A549 (cell line): ENCODE data around the gene MYO7A. TPM values are rescaled to one million over a fixed set of nuclear protein-coding genes. Genes with fewer than 3 reads are reported as not detected.
A peak's percentile ranks its signal among the peaks of the same experiment; 100 is the strongest.

Experiments used
- ATAC-seq, 2 experiments: fragments of 200-7000 bp in 1 of 2; fragments of >200 bp in 1 of 2; cut with Nextera tagmentation in 1 of 2; cut with Tn5 transposase in 1 of 2; 3 replicates each; pipeline versions ENCODE4 v1.8.0 to v1.9.1; 2018 to 2020; ENCODE audit warnings: mild to moderate bottlenecking in 1 of 2, moderate library complexity in 1 of 2
- CTCF ChIA-PET: fragments of 300-600 bp; sonication (Branson Sonifier 250); formaldehyde crosslinking; extraction: SDS; loops from one replicate; lab custom pipeline; 2021; ENCODE audit warnings: antibody characterized with exemption, inconsistent platforms; lab: Yijun Ruan, JAX
- POLR2A ChIA-PET: fragments of 350-600 bp; formaldehyde crosslinking; extraction: SDS; loops from one replicate; lab custom pipeline; 2021; ENCODE audit warnings: antibody characterized with exemption, inconsistent platforms; lab: Yijun Ruan, JAX
- DNase-seq, 2 experiments: peaks; one replicate each; pipeline versions ENCODE4 v3.0.0 to v3.0.0-alpha.2; 2011 to 2016; ENCODE audit warnings: low read depth in 1 of 2, low spot score in 1 of 2
- FAIRE-seq: peaks from 2 replicates; lab custom pipeline; 2011; peaks lifted over from hg19 to GRCh38; lab: Jason Lieb, UNC
- H3K27ac ChIP-seq, 2 experiments: fragments of >200 bp; sonication (Bioruptor Twin); formaldehyde crosslinking; 3 replicates each; pipeline ENCODE4 v1.5.1; 2016 to 2017
- H3K4me1 ChIP-seq: fragments of >200 bp; sonication (Bioruptor Twin); formaldehyde crosslinking; 3 replicates; pipeline ENCODE4 v1.6.1; 2016
- H3K4me2 ChIP-seq: fragments of >200 bp; sonication (Bioruptor Twin); formaldehyde crosslinking; 3 replicates; pipeline ENCODE4 v1.6.1; 2016
- H3K4me3 ChIP-seq: fragments of >200 bp; sonication (Bioruptor Twin); formaldehyde crosslinking; 3 replicates; pipeline ENCODE4 v1.5.1; 2016
- H3K9me3 ChIP-seq: fragments of >200 bp; sonication (Bioruptor Twin); formaldehyde crosslinking; 3 replicates; pipeline ENCODE4 v1.6.1; 2016
- BHLHE40 ChIP-seq: IDR thresholded peaks from 2 replicates; pipeline ENCODE4 v1.6.1; 2012; ENCODE audit warnings: low read depth, low read length, inconsistent platforms
- CBX8 ChIP-seq: fragments of 200-600 bp; sonication (generic); IDR thresholded peaks from 2 replicates; pipeline ENCODE4 v1.6.1; 2016
- CEBPB ChIP-seq, 2 experiments: fragments of >200 bp in 1 of 2; sonication (Bioruptor Twin) in 1 of 2; formaldehyde crosslinking in 1 of 2; IDR thresholded peaks; 2 replicates each; pipeline ENCODE4 v1.6.1; 2012 to 2016
- CHD2 ChIP-seq: fragments of 150-350 bp; IDR thresholded peaks from 2 replicates; pipeline ENCODE4 v1.6.1; 2014; ENCODE audit warnings: low read length; ENCODE audit not compliant: partially characterized antibody
- EHF ChIP-seq: fragments of 250-450 bp; sonication (Bioruptor Pico); IDR thresholded peaks from 2 replicates; pipeline ENCODE4 v1.5.0; 2020; ENCODE audit warnings: mild to moderate bottlenecking
- ESRRA ChIP-seq: fragments of 150-350 bp; IDR thresholded peaks from 2 replicates; pipeline ENCODE4 v1.6.1; 2014; ENCODE audit warnings: mild to moderate bottlenecking, low read length, borderline replicate concordance
- FOSL2 ChIP-seq, 2 experiments: fragments of 450-650 bp in 1 of 2; fragments of >200 bp in 1 of 2; sonication (Bioruptor Twin) in 1 of 2; formaldehyde crosslinking; IDR thresholded peaks; 2 replicates each; pipeline versions ENCODE4 v1.5.0 to v1.6.1; 2016 to 2020; ENCODE audit warnings: mild to moderate bottlenecking in 1 of 2, moderate library complexity in 1 of 2
- GATA3 ChIP-seq: IDR thresholded peaks from 2 replicates; pipeline ENCODE4 v1.6.1; 2012; ENCODE audit warnings: borderline replicate concordance
- HDAC2 ChIP-seq: fragments of 200-600 bp; sonication (generic); IDR thresholded peaks from 2 replicates; pipeline ENCODE4 v1.6.1; 2016
- HEYL ChIP-seq: fragments of 250-450 bp; sonication (Bioruptor Pico); IDR thresholded peaks from 2 replicates; pipeline ENCODE4 v1.8.0; 2021; ENCODE audit warnings: mild to moderate bottlenecking, moderate library complexity
- HOXB5 ChIP-seq: fragments of 250-450 bp; sonication (Bioruptor Pico); IDR thresholded peaks from 2 replicates; pipeline ENCODE4 v1.5.0; 2020; ENCODE audit warnings: mild to moderate bottlenecking, moderate library complexity
- JUN ChIP-seq, 2 experiments: fragments of >200 bp; sonication (Bioruptor Twin); formaldehyde crosslinking; IDR thresholded peaks; 2 replicates in 1 of 2; 3 replicates in 1 of 2; pipeline ENCODE4 v1.6.1; 2016 to 2017
- JUNB ChIP-seq: fragments of >200 bp; sonication (Bioruptor Twin); formaldehyde crosslinking; IDR thresholded peaks from 2 replicates; pipeline ENCODE4 v1.6.1; 2016
- MAFK ChIP-seq: fragments of 450-650 bp; IDR thresholded peaks from 2 replicates; pipeline ENCODE4 v1.6.1; 2014; ENCODE audit not compliant: partially characterized antibody
- MYC ChIP-seq: IDR thresholded peaks from 2 replicates; pipeline ENCODE4 v1.6.1; 2012; ENCODE audit warnings: mild to moderate bottlenecking, inconsistent platforms, low read length, improper control_type of control experiment, borderline replicate concordance
- NFE2L2 ChIP-seq: fragments of 150-350 bp; conservative IDR thresholded peaks from 2 replicates; pipeline ENCODE4 v1.6.1; 2014; ENCODE audit warnings: low read length
- PHF8 ChIP-seq: fragments of 200-600 bp; sonication (generic); IDR thresholded peaks from 2 replicates; pipeline ENCODE4 v1.6.1; 2016; ENCODE audit warnings: low read depth, mild to moderate bottlenecking, antibody characterized with exemption, moderate library complexity, borderline replicate concordance
- POLR2AphosphoS2 ChIP-seq: conservative IDR thresholded peaks from 2 replicates; pipeline ENCODE4 v1.6.1; 2012; ENCODE audit warnings: low read length, improper control_type of control experiment, inconsistent platforms
- RARB ChIP-seq: fragments of 250-450 bp; sonication (Bioruptor Pico); IDR thresholded peaks from 2 replicates; pipeline ENCODE4 v1.8.0; 2021; ENCODE audit warnings: mild to moderate bottlenecking, moderate library complexity
- RCOR1 ChIP-seq: fragments of 150-350 bp; IDR thresholded peaks from 2 replicates; pipeline ENCODE4 v1.6.1; 2014; ENCODE audit warnings: antibody characterized with exemption, low read length, low read depth
- ZFP36 ChIP-seq: fragments of 450-650 bp; IDR thresholded peaks from 2 replicates; pipeline ENCODE4 v1.6.1; 2014; ENCODE audit warnings: borderline replicate concordance; ENCODE audit not compliant: partially characterized antibody
- whole genome bisulfite sequencing: methylation state at CpG from one replicate; pipeline ENCODE4 v1.1.6; 2017; ENCODE audit errors: missing lambda C conversion rate; 5-methylcytosine and 5-hydroxymethylcytosine counted together
- polyA plus RNA-seq, 4 experiments: library from polyadenylated mRNA; depleted of rRNA in 3 of 4; stranded (reverse); fragments of >200 nt; fragmentation: RNase III in 1 of 4; extraction: RNeasy Plus Mini Kit Qiagen cat#74134 plus additional on column Dnase treatment in 1 of 4; gene quantifications; 2 replicates in 3 of 4; 3 replicates in 1 of 4; pipeline ENCODE4 v1.2.3, GENCODE V29; 2011 to 2017
- TF ChIP-seq, protein P1 (sequence below): fragments of 450-650 bp; IDR thresholded peaks from 2 replicates; pipeline ENCODE4 v1.6.1; 2014; ENCODE audit warnings: antibody characterized with exemption
- TF ChIP-seq, protein P2 (sequence below): fragments of 250-450 bp; sonication (Bioruptor Pico); IDR thresholded peaks from 2 replicates; pipeline ENCODE4 v1.5.0; 2021; ENCODE audit warnings: mild to moderate bottlenecking, moderate library complexity, borderline replicate concordance
- TF ChIP-seq, protein P3 (sequence below): fragments of 200-600 bp; sonication (generic); IDR thresholded peaks from 2 replicates; pipeline ENCODE4 v1.6.1; 2016; ENCODE audit warnings: antibody characterized with exemption, mild to moderate bottlenecking, moderate library complexity

MYO7A gene
- polyA plus RNA-seq, 2 of the 4 experiments (the other 2 are of a cell fraction) = 1.7 to 2.1 TPM

DNA sequence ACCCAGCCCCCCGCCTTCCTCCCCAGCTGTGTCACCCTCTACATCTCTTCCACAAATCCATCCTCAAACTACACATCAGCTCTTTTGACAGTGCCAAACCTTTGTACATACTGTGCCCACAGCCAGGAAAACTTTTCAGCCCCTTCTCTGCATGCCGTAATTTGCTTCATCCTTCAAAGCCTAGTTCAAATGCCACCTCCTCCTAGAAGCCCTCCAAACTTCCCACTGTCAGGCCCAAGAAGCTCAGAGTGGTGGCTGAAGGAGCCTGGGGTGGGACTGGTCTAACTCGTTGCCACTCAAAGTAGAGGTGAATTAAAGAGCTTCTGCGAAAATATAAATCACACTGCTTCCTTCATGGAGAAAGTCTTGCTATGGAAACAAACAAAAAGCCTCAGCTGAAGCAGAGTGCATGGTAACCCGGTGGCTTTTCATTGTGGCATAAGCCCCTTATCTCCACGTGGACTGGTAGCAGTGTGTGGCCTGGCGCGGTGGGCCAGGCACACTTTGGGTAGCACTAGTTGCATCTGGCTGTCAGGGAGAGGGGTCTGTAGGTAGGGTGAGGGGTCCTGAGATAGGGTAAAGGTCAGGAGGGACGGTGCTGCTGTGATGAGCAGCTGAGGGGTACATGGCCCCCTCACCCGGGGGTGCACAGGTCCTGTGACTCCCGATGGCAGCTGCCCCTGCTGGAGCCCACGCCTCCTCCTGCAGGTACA lies 76.9 kb downstream of the MYO7A start:
- DNase-seq = no peak
- Histone ChIP-seq H3K4me1 (no peaks in the 10 kb centered on the region), H3K4me2 (no peak overlapping the region), H3K9me3 (no peaks in the 10 kb centered on the region), H3K27ac (no peak overlapping the region), H3K4me3 (no peak overlapping the region)
- ChIA-PET CTCF (interaction anchor here (0.9 to 1.9 kb wide), 7 partner anchors 11 to 841 kb away, joined by 3 to 6 read pairs (median 4); partner anchors contain the start of gene MYO7A), POLR2A (interaction anchor here (0.6 to 0.7 kb wide), 2 partner anchors 320 to 418 kb away, joined by 3 to 4 read pairs; no protein-coding TSS in a partner anchor)
- ATAC-seq = no peak
- no peak for TF ChIP-seq JUN (IDR thresholded peaks at IDR 0.05)
- TF ChIP-seq HEYL (CRISPR knock-in tag) = no peak
- TF ChIP-seq CHD2 = no peak
- TF ChIP-seq, protein P1, sequence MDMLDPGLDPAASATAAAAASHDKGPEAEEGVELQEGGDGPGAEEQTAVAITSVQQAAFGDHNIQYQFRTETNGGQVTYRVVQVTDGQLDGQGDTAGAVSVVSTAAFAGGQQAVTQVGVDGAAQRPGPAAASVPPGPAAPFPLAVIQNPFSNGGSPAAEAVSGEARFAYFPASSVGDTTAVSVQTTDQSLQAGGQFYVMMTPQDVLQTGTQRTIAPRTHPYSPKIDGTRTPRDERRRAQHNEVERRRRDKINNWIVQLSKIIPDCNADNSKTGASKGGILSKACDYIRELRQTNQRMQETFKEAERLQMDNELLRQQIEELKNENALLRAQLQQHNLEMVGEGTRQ = no peak
- TF ChIP-seq ZFP36 = peak; percentile 89
- FAIRE-seq = no peak
- WGBS = 59% methylated on average over 12 of the region's 12 CpGs

DNA sequence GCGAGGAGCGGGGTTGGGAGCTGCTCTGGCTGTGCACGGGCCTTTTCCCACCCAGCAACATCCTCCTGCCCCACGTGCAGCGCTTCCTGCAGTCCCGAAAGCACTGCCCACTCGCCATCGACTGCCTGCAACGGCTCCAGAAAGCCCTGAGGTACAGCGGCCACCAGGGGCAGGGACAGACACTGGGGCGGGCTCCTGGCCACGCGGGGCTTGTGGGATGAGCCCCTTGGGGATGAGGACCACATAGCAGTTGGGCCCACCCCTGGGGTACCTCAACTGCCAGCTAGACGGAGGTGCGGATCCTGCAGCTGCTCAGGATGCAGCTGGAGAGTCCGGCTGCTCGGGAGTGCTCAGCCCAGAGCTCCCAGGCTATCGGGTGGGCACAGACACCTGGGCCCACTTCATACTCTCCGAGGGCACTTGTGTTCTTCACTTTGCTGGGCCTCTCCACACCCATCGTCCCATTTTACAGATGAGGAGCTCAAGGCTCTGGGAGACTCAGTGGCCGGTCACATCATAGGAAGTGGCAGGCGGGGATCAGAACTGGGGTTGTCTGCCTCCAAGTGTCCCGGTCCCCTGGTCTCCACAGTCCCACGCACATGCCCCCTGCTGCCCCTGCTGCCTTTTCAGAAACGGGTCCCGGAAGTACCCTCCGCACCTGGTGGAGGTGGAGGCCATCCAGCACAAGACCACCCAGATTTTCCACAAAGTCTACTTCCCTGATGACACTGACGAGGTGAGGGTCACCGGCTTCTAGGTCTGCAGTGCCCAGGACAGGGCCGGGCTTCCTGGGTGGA lies 77.6 kb downstream of the MYO7A start:
- H3K27ac ChIP-seq = no peak overlapping the region
- FAIRE-seq (no peak), ATAC-seq (no peak), DNase-seq (no peak)
- TF ChIP-seq, protein P2, sequence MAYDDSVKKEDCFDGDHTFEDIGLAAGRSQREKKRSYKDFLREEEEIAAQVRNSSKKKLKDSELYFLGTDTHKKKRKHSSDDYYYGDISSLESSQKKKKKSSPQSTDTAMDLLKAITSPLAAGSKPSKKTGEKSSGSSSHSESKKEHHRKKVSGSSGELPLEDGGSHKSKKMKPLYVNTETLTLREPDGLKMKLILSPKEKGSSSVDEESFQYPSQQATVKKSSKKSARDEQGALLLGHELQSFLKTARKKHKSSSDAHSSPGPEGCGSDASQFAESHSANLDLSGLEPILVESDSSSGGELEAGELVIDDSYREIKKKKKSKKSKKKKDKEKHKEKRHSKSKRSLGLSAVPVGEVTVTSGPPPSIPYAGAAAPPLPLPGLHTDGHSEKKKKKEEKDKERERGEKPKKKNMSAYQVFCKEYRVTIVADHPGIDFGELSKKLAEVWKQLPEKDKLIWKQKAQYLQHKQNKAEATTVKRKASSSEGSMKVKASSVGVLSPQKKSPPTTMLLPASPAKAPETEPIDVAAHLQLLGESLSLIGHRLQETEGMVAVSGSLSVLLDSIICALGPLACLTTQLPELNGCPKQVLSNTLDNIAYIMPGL (CRISPR knock-in tag) = no peak
- TF ChIP-seq BHLHE40 (no peak), ESRRA (no peak), CEBPB (IDR thresholded peaks at IDR 0.05) (no peak), PHF8 (no peak), FOSL2 (IDR thresholded peaks at IDR 0.05) (no peak), FOSL2 (CRISPR knock-in tag; IDR thresholded peaks at IDR 0.05) (no peak)
- 85% methylated on average over 19 of the region's 30 CpGs for WGBS
- no peak overlapping the region for H3K4me2 ChIP-seq
- no peak overlapping the region for H3K4me3 ChIP-seq
- no peaks in the 10 kb centered on the region for H3K4me1 ChIP-seq
- H3K9me3 ChIP-seq = no peaks in the 10 kb centered on the region
- ChIA-PET POLR2A (no interaction called here), CTCF (interaction anchor here (0.6 to 1.3 kb wide), 5 partner anchors 11 to 343 kb away, joined by 3 read pairs; no protein-coding TSS in a partner anchor)

DNA sequence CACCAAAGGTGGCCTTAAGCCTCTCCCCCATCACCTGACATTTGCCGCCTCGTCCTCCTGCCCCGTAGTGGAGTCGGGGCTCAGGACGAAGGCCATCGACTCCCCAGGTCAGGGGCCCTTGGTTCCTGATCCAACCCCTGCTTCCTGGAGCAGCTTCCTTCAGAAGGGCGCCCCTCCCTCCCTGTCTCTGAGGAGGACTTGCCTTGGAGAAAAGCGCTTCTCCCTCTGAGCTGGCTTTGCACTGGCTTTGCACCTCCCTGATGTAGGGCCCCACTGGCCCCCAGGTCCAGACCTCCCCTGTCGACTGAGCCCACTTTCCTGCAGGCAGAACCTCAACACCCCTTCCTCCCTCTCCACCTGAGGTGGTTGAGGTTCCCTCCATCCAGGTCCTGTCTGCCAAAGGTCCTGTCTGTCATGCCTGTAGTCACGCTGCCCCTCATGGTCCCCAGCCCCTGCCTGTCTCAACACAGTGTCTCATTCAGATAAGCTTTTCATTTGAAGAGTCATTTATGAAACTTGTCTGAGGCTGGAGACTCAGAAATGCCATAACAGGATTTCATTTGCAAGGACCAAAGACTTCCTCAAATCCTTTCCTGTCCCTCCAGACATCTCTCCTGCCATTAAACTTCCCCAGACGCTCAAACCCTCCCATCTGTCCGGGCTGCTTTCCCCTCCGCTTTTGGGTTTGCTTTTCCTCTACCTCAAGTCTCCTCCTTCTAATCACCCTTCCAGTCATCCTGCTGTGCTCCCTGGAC lies 78.4 kb downstream of the MYO7A start:
- TF ChIP-seq MYC (no peak), MAFK (no peak), CBX8 (no peak), POLR2AphosphoS2 (no peak), RARB (CRISPR knock-in tag) (no peak), HOXB5 (CRISPR knock-in tag) (no peak), EHF (CRISPR knock-in tag) (no peak), PHF8 (no peak), RCOR1 (no peak), GATA3 (no peak), FOSL2 (IDR thresholded peaks at IDR 0.05) (no peak), FOSL2 (CRISPR knock-in tag; IDR thresholded peaks at IDR 0.05) (no peak), JUNB (no peak), NFE2L2 (no peak), CHD2 (no peak), HDAC2 (no peak)
- TF ChIP-seq, protein P3, sequence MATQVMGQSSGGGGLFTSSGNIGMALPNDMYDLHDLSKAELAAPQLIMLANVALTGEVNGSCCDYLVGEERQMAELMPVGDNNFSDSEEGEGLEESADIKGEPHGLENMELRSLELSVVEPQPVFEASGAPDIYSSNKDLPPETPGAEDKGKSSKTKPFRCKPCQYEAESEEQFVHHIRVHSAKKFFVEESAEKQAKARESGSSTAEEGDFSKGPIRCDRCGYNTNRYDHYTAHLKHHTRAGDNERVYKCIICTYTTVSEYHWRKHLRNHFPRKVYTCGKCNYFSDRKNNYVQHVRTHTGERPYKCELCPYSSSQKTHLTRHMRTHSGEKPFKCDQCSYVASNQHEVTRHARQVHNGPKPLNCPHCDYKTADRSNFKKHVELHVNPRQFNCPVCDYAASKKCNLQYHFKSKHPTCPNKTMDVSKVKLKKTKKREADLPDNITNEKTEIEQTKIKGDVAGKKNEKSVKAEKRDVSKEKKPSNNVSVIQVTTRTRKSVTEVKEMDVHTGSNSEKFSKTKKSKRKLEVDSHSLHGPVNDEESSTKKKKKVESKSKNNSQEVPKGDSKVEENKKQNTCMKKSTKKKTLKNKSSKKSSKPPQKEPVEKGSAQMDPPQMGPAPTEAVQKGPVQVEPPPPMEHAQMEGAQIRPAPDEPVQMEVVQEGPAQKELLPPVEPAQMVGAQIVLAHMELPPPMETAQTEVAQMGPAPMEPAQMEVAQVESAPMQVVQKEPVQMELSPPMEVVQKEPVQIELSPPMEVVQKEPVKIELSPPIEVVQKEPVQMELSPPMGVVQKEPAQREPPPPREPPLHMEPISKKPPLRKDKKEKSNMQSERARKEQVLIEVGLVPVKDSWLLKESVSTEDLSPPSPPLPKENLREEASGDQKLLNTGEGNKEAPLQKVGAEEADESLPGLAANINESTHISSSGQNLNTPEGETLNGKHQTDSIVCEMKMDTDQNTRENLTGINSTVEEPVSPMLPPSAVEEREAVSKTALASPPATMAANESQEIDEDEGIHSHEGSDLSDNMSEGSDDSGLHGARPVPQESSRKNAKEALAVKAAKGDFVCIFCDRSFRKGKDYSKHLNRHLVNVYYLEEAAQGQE = no peak
- CTCF ChIA-PET = interaction anchor here (0.6 to 1.0 kb wide), 3 partner anchors 11 to 24 kb away, joined by 3 read pairs; no protein-coding TSS in a partner anchor
- WGBS = 74% methylated on average over 12 of the region's 13 CpGs

More for the DNA sequence above, 78.4 kb downstream of the MYO7A start:
- H3K4me3 ChIP-seq = no peak overlapping the region
- POLR2A ChIA-PET = no interaction called here
- no peak for DNase-seq
- no peaks in the 10 kb centered on the region for H3K9me3 ChIP-seq
- no peaks in the 10 kb centered on the region for H3K4me1 ChIP-seq
- H3K4me2 ChIP-seq = no peak overlapping the region
- no peak overlapping the region for H3K27ac ChIP-seq
- no peak for ATAC-seq
- FAIRE-seq = no peak
